CD4-positive, alpha-beta T cell treated with Interleukin-4 for 1 hour (primary cell): ENCODE data around the gene ARID5B.

Source experiments
- DNase-seq, 2 donors: peaks; one replicate each; pipeline ENCODE4 v3.0.0-alpha.2; 2020 to 2022

The ARID5B gene

GRCh38 chr10:61890430-61890829 is 11.1 kb upstream of the ARID5B start:
- DNase-seq = no peak

DNA sequence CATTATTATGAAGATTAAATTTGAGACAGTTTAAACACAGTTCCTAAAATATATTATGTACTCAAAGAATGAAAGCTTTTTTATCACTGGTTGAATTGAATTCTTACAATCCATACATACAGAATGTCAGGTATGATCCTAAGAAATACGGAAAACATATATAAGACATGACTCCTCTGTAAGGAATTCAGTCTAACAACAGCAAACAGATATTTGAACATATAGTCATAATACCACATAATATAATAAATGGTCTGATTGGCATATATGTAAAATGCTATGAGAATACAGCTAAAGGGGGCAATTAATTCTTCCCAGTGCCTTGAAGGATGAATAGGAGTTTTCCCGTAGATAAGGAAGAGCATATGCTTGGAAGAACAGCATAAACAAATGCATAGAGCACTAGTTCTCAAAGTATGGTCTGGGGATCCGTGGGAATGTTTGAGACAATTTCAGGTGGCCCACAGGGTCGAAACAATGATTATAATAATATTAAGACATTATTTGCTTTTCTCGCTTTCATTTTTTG is 10.6 kb upstream of the ARID5B start:
- DNase-seq = no peak

DNA sequence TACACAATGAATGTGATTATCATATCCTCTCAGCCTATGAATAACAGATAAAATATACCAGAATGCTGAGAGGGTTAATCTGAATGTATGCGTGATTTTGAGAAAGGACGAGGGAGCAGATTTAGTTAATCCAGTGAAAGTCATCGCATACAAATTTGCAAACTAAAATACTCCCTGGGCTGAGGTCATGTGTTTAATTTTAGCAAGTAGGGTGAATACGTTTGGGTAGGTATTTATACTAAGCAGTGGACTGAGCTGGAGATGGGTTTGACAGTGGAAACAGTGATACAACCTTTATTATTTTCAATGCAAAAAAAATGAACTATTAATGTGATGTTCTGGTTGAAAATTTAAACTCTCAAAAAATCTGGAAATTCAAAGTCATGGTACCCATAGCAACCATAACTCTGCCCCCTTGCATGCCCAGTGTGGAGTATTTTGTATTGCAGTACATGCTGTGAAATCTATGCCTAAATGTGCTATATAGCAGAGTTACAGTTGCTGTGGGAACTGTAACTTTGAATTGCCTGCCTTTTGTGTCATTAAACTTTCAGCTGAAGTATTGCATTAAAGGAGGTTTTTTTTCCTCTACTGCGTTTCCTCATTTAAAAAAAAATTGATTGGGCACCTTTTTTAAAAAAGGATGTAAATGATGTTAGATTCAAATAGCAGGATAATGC is 9.5 kb upstream of the ARID5B start:
- no peak for DNase-seq

- no peak for DNase-seq
Observed at GRCh38 chr10:61892961-61893360, 8.5 kb upstream of the ARID5B start.

DNA sequence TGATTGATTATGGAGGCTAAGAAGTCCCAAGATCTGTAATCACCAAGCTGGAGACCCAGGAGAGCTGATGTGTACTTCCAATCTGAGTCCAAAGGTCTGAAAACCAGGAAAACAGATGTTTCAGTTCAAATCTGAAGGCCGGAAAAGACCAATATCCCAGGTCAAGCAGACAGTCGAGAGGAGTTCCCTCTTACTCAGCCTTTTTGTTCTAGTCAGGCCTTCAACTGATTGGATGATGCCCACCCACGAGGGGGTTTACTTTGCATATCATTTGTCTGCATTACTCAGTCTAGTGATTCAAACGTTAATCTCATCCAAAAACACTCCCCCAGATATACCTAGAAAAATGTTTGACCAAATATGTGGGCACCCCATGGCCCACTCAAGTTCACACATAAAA is 7.4 kb upstream of the ARID5B start:
- DNase-seq = no peak

GRCh38 chr10:61895898-61896600 is 5.5 kb upstream of the ARID5B start:
- DNase-seq = no peak

DNA sequence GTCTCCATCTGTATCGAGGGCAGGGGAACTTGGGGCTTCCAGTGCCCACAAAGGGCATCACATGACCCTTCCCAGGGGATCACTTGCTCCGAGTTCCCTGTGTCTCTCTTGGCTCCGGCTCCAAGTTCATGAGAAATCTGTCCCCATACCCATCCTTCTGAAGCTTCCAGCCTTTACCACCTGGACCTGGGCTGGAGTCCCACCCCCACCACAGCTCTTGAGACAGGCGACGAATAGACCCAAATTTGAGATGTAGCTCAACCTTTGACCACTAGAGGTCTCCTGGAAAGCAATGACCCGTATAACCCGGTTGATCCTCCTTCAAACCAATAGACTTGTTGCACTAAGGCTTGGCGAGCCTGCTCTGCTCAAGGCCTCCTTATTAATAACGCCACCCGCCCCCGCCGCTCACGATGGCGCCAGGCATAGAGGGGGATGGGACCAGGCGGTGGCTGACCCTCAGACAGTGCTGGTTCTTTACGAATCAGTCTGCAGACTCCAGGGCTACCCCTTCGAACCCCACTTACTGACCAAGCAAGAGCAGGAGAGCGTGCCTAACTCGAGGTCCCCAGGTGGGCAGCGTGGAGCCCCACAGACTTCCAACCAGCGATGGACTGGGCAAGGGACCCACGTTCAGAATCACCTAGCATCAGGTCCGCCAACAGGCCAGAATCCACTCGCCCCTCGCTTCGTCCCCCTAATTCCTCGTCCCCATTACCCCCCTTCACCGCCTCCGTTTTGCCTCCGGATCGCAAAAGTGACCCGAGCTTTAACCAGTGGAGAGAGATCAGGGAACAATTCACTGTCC is 4.4 kb upstream of the ARID5B start:
- DNase-seq = peak; percentile 80 to 88

DNA sequence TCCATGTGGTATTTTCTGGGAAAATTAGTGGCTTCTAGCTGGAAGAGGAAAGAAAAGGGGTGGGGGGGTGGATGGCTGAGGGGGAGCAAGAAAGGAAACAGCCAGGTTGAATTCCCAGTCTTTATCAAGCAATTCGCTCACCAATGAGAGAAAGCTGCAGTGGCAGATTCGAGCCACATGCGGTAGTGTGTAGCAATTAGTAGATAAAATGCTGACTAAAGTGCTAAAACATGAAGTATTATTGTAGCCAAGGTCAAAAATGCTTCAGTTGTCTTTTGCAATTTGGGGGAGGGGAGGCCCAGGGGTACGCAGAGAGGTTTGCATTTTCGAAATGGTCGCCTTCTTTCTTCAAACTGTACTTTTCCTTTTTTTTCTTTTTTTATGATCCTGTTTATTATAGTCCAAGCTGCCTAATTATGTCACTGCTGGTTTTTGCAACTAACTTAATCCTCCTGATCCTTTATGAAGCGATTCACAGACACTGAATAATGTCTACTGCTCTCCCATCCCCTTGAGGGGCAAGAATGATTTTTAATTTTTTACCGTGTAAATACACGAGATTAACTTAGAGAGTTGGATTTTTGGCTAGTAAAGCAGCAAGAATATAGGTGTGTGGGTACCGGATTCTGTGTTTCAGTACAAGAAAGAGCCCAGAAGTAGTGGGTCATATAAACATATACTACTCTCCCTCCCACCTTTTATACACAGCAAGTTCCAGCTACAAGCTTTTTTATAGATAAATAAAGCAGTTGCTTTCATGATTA is 3.6 kb upstream of the ARID5B start:
- peak; percentile 40 to 49 for DNase-seq

- no peak for DNase-seq
Observed at GRCh38 chr10:61898435-61898778, 3.1 kb upstream of the ARID5B start.

DNA sequence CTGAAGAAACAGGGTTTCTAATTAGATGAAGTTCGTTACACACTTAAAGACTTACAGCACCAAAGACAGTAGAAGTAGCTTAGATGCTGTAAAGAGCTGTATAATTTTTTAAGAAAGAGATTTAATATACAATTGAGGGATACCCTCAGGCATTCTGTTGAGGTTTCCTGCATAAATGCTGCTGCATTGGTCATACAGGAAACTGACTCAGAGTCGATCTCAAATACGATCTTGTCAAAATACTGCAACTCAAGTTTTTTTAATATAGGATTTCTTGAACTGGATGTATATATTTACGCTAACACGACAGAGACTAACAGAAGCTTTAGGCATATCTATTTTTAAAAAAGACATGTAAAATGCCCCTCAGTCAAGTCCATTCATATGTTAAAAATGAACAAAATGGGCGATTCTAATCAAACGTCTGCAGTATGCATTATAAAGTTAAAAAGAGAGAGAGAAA is 2.4 kb upstream of the ARID5B start:
- peak in 1 of 2 donors; percentile 53 for DNase-seq

GRCh38 chr10:61899663-61899996 is 1.9 kb upstream of the ARID5B start:
- DNase-seq = no peak

GRCh38 chr10:61899997-61900828 is 1.3 kb upstream of the ARID5B start:
- DNase-seq = peak; percentile 71 to 82

GRCh38 chr10:61901829-61902444 is 438 bp downstream of the ARID5B start:
- no peak for DNase-seq

GRCh38 chr10:61902445-61903220 is 1.1 kb downstream of the ARID5B start:
- DNase-seq = peak; percentile 75 to 86

DNA sequence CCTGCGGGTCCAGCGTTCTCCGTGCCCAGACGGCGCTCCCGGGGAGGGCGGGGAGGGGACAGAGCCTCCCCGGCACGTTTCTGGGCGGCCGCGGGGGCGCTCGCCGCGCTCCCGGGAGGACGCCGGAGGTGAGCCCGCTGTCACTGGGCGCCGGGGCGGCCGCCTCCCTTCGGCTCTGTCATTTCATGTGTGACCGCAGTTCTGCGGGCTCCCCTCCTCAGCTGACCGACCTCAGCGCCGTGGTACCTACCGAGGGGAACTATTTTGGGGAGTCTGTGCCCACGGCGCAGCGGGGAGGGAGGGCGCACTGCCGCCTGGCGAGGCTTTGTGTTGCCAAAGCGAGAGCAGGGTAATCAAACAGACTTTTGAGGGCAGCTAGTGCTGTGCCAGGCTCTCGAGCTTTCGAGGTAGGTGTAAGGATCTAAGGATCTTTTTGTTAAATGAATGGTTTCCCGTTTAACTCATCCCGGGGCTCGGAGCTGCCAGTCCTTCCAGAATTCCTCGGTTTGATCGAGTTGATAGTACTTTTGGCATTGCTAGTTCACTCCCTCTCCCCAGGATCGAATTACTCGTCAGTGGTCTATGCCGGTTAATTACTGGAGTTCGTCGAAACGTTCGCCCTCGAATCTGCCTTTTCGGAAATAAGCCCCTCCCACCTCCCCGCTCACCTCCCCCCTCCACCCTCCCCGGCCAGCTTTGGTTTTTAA is 1.9 kb downstream of the ARID5B start:
- peak; percentile 79 to 84 for DNase-seq

DNA sequence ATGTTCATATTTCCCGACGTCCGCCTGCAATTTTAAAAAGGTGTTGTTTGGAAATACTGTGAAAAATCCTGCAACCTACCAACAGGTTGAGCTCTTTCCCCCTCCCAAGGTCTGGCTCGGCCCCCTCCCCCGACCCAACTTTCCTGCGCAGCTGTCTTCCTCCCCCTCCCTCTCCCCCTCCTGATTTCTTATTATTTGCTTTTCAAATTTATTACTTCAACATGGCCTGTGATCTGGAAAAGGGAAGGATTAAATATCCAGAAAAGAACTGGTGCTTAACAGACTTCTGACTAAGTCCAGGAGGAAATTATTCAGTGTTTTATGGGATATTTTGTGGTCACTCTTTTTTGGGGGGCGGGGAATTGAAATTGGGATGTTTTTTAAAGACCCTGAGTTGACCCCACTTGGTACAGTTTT is 2.4 kb downstream of the ARID5B start:
- no peak for DNase-seq

DNA sequence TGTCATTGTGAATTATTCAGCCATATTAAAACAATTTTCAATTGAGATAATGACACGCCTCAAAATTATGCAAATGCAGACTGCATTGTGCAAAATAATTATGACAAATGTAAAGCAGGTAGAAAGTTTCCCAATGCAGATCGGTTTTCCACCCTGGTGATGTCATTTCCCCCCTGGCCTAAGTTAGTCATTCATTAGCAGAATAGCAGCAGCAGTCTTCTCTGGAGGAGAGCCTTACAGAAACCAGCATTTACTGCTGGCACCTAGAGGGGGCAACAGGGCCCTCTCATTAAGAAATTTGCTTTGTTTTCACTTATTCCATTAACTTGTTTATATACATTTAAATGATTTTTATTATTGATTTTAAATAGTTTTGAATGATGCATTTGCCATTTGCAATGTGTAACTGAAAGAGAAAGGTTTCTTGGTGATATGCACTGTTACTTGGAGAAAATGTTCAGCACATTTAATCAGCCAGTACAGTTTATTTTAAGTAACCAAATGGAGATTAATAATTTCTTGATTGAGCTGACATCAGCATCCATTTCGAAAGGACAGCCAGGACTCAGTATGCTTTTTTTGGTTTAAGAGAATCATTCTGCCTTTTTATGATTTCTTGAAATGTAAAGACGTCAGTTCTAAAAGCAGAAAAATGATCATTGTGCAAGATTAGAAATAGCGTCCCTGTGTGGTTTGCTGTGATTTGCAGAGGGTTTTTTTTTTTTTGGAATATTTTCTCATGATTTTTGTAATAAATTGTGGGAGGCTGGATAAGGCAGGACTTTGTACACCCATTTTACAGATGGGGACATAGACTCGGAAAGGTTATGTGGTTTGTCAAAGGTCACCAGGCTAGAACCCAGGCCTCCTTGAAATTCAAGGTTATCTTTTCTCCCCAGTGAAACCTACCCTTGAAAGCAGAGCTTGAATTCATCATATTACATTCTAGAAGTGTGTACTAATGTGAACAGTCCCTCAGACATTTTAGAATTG is 3.5 kb downstream of the ARID5B start:
- DNase-seq = peak; percentile 67 to 72

GRCh38 chr10:61905837-61906561 is 4.5 kb downstream of the ARID5B start:
- no peak for DNase-seq
